WTC11 (cell line): Measurements from ENCODE around the gene CFAP299. TPM values are rescaled to one million over a fixed set of nuclear protein-coding genes. Genes with fewer than 3 reads are reported as not detected.
A peak's percentile ranks its signal among the peaks of the same experiment; 100 is the strongest.
"Not testable (repeated sequence)": the region's sequence is repeated elsewhere in the genome, so short reads cannot be mapped to it uniquely, and the experiment has no call there.

Experiments used
- ATAC-seq: fragments of 200-7000 bp; cut with Tn5 transposase; 2 replicates; pipeline ENCODE4 v1.10.0; 2021; ENCODE audit warnings: mild to moderate bottlenecking, moderate library complexity
- CTCF ChIA-PET: fragments of 300-600 bp; sonication (Branson Sonifier 250); formaldehyde crosslinking; loops from one replicate; lab custom pipeline; 2021; ENCODE audit warnings: antibody characterized with exemption; lab: Charles Lee
- POLR2A ChIA-PET: fragments of 350-600 bp; sonication (Branson Sonifier 250); formaldehyde crosslinking; loops from one replicate; lab custom pipeline; 2021; ENCODE audit warnings: antibody characterized with exemption; lab: Charles Lee
- DNase-seq: peaks from one replicate; pipeline ENCODE4 v3.0.0; 2021; ENCODE audit warnings: low spot score
- H3K27ac Mint-ChIP-seq: 2 replicates; pipeline ENCODE4 v1.8.0; 2021; ENCODE audit warnings: mixed read lengths
- H3K27me3 Mint-ChIP-seq: 2 replicates; pipeline ENCODE4 v1.8.0; 2021; ENCODE audit warnings: low read depth, mild to moderate bottlenecking, moderate library complexity, mixed read lengths
- H3K36me3 Mint-ChIP-seq: 2 replicates; pipeline ENCODE4 v1.8.0; 2021; ENCODE audit warnings: mixed read lengths
- H3K4me1 Mint-ChIP-seq: 2 replicates; pipeline ENCODE4 v1.8.0; 2022; ENCODE audit warnings: mixed read lengths
- H3K4me3 Mint-ChIP-seq: 2 replicates; pipeline ENCODE4 v1.8.0; 2021; ENCODE audit warnings: mild to moderate bottlenecking, moderate library complexity, mixed read lengths
- H3K9me3 Mint-ChIP-seq: 2 replicates; pipeline ENCODE4 v1.8.0; 2021; ENCODE audit warnings: mixed read lengths
- ATF3 ChIP-seq: sonication (generic); formaldehyde crosslinking; conservative IDR thresholded peaks from 2 replicates; pipeline ENCODE4 v1.8.1; 2022; ENCODE audit warnings: mild to moderate bottlenecking, missing genetic modification reagents
- CBFB ChIP-seq: sonication (generic); formaldehyde crosslinking; IDR thresholded peaks from 2 replicates; pipeline ENCODE4 v1.8.1; 2022; ENCODE audit warnings: mild to moderate bottlenecking, low read depth, missing genetic modification reagents
- CREB1 ChIP-seq: sonication (generic); formaldehyde crosslinking; IDR thresholded peaks from 2 replicates; pipeline ENCODE4 v1.8.0; 2023; ENCODE audit warnings: mild to moderate bottlenecking, missing genetic modification reagents
- ERG ChIP-seq: fragments of 250-450 bp; sonication (Bioruptor Pico); IDR thresholded peaks from 2 replicates; pipeline ENCODE4 v1.8.0; 2021; ENCODE audit warnings: mild to moderate bottlenecking
- FOXP4 ChIP-seq: sonication (generic); formaldehyde crosslinking; IDR thresholded peaks from 2 replicates; pipeline ENCODE4 v1.8.0; 2022; ENCODE audit warnings: mild to moderate bottlenecking, missing genetic modification reagents
- GTF2I ChIP-seq: fragments of 250-450 bp; sonication (Bioruptor Pico); conservative IDR thresholded peaks from 2 replicates; pipeline ENCODE4 v1.4.0; 2021; ENCODE audit warnings: mild to moderate bottlenecking
- HMGA2 ChIP-seq: fragments of 250-450 bp; sonication (Bioruptor Pico); IDR thresholded peaks from 2 replicates; pipeline ENCODE4 v1.4.0; 2021; ENCODE audit warnings: mild to moderate bottlenecking, moderate library complexity
- IRF2 ChIP-seq: sonication (generic); formaldehyde crosslinking; IDR thresholded peaks from 2 replicates; pipeline ENCODE4 v1.8.0; 2022; ENCODE audit warnings: low read depth, missing genetic modification reagents, borderline replicate concordance
- JUN ChIP-seq: sonication (generic); formaldehyde crosslinking; IDR thresholded peaks from 2 replicates; pipeline ENCODE4 v1.8.0; 2023; ENCODE audit warnings: mild to moderate bottlenecking, missing genetic modification reagents
- MYBL2 ChIP-seq: sonication (generic); formaldehyde crosslinking; IDR thresholded peaks from 2 replicates; pipeline ENCODE4 v1.8.1; 2023; ENCODE audit warnings: mild to moderate bottlenecking, moderate library complexity, missing genetic modification reagents
- NFATC4 ChIP-seq: fragments of 250-450 bp; sonication (Bioruptor Pico); IDR thresholded peaks from 2 replicates; pipeline ENCODE4 v1.9.0; 2021; ENCODE audit warnings: mild to moderate bottlenecking
- NFYB ChIP-seq: sonication (generic); formaldehyde crosslinking; conservative IDR thresholded peaks from 2 replicates; pipeline ENCODE4 v1.8.0; 2022; ENCODE audit warnings: low read depth, missing genetic modification reagents
- SP1 ChIP-seq: sonication (generic); formaldehyde crosslinking; conservative IDR thresholded peaks from 2 replicates; pipeline ENCODE4 v1.8.1; 2022; ENCODE audit warnings: missing genetic modification reagents
- TEAD4 ChIP-seq: sonication (generic); formaldehyde crosslinking; IDR thresholded peaks from 2 replicates; pipeline ENCODE4 v1.8.0; 2022; ENCODE audit warnings: mild to moderate bottlenecking, missing genetic modification reagents
- ZNF138 ChIP-seq: sonication (generic); formaldehyde crosslinking; conservative IDR thresholded peaks from 2 replicates; pipeline ENCODE4 v1.8.1; 2022; ENCODE audit warnings: mild to moderate bottlenecking, moderate library complexity, missing genetic modification reagents
- ZNF219 ChIP-seq: sonication (generic); formaldehyde crosslinking; IDR thresholded peaks from 2 replicates; pipeline ENCODE4 v1.8.0; 2023; ENCODE audit warnings: missing genetic modification reagents, mild to moderate bottlenecking, borderline replicate concordance
- ZNF317 ChIP-seq: sonication (generic); formaldehyde crosslinking; IDR thresholded peaks from 2 replicates; pipeline ENCODE4 v1.8.1; 2023; ENCODE audit warnings: low read depth, mild to moderate bottlenecking, moderate library complexity, missing genetic modification reagents, borderline replicate concordance
- ZNF396 ChIP-seq: fragments of 250-450 bp; sonication (Bioruptor Pico); IDR thresholded peaks from 2 replicates; pipeline ENCODE4 v1.8.0; 2021; ENCODE audit warnings: mild to moderate bottlenecking, moderate library complexity, borderline replicate concordance
- ZNF416 ChIP-seq: fragments of 250-450 bp; sonication (Bioruptor Pico); IDR thresholded peaks from 2 replicates; pipeline ENCODE4 v1.9.0; 2021; ENCODE audit warnings: mild to moderate bottlenecking, inconsistent platforms
- ZNF671 ChIP-seq: fragments of 250-450 bp; sonication (Bioruptor Pico); IDR thresholded peaks from 2 replicates; pipeline ENCODE4 v1.8.0; 2021; ENCODE audit warnings: mild to moderate bottlenecking
- total RNA-seq: library from RNA; stranded (reverse); gene quantifications from 3 replicates; pipeline ENCODE4 v1.2.3, GENCODE V29; 2021

CFAP299 gene
- total RNA-seq, 1 experiment from 2014 or later = not detected

GRCh38 chr4:80798082-80798481, 462.6 kb downstream of the CFAP299 start:
- H3K27ac Mint-ChIP-seq = no peak overlapping the region
- TF ChIP-seq MYBL2 (CRISPR knock-in tag) = no peak
- TF ChIP-seq ZNF317 (CRISPR knock-in tag) = no peak
- no peak for TF ChIP-seq FOXP4
- no peak for TF ChIP-seq ZNF219 (CRISPR knock-in tag)
- TF ChIP-seq ZNF396 = no peak
- no peak for TF ChIP-seq GTF2I (CRISPR knock-in tag)
- TF ChIP-seq JUN = no peak
- no peak for TF ChIP-seq NFATC4
- no peak overlapping the region for H3K4me3 Mint-ChIP-seq
- DNase-seq (no peak), ATAC-seq (no peak)
- H3K9me3 Mint-ChIP-seq = peaks cover 54% of the 10 kb centered on the region
- H3K36me3 Mint-ChIP-seq = peaks cover 20% of the 10 kb centered on the region
- H3K27me3 Mint-ChIP-seq = no peaks in the 10 kb centered on the region
- CTCF ChIA-PET = no interaction called here
- POLR2A ChIA-PET = interaction anchor here (1.1 kb wide), 1 partner anchor 244 kb away, joined by 6 read pairs; no protein-coding TSS in a partner anchor
- H3K4me1 Mint-ChIP-seq = peaks cover 4% of the 10 kb centered on the region; the same call in 1 of the 2 replicates

- DNase-seq, H3K27ac Mint-ChIP-seq, ATAC-seq, H3K4me3 Mint-ChIP-seq, CTCF ChIA-PET, H3K4me1 Mint-ChIP-seq, POLR2A ChIA-PET, H3K27me3 Mint-ChIP-seq: not testable (repeated sequence)
- Mint-ChIP-seq H3K36me3 (peaks cover 16% of the 10 kb centered on the region), H3K9me3 (peaks cover 29% of the 10 kb centered on the region)
Measured at GRCh38 chr4:80800719-80801118, 465.2 kb downstream of the CFAP299 start.

GRCh38 chr4:80803337-80803736, 467.8 kb downstream of the CFAP299 start:
- H3K4me3 Mint-ChIP-seq = no peak overlapping the region
- H3K36me3 Mint-ChIP-seq = peaks cover 4% of the 10 kb centered on the region; the same call in 1 of the 2 replicates
- no peak for DNase-seq
- H3K27me3 Mint-ChIP-seq = no peaks in the 10 kb centered on the region
- TF ChIP-seq TEAD4 (CRISPR knock-in tag) (no peak), HMGA2 (peak; percentile 63; the same call in 1 of the 2 replicates)
- POLR2A ChIA-PET = no interaction called here
- peaks cover 4% of the 10 kb centered on the region; the same call in 1 of the 2 replicates for H3K4me1 Mint-ChIP-seq
- CTCF ChIA-PET = no interaction called here
- H3K27ac Mint-ChIP-seq = no peak overlapping the region
- H3K9me3 Mint-ChIP-seq = peaks cover 5% of the 10 kb centered on the region
- ATAC-seq = no peak

GRCh38 chr4:80806472-80806871, 470.9 kb downstream of the CFAP299 start:
- Mint-ChIP-seq H3K4me3 (no peak overlapping the region), H3K27ac (no peak overlapping the region), H3K27me3 (no peaks in the 10 kb centered on the region), H3K36me3 (no peaks in the 10 kb centered on the region), H3K9me3 (no peaks in the 10 kb centered on the region), H3K4me1 (peaks cover 4% of the 10 kb centered on the region; the same call in 1 of the 2 replicates)
- POLR2A ChIA-PET = no interaction called here
- ATAC-seq (no peak), DNase-seq (no peak)
- TF ChIP-seq ZNF138 (no peak), SP1 (CRISPR knock-in tag) (no peak)
- CTCF ChIA-PET = no interaction called here

GRCh38 chr4:80809039-80809729, 473.7 kb downstream of the CFAP299 start:
- no peaks in the 10 kb centered on the region for H3K27me3 Mint-ChIP-seq
- ChIA-PET POLR2A (no interaction called here), CTCF (no interaction called here)

More at GRCh38 chr4:80809039-80809729, 473.7 kb downstream of the CFAP299 start:
- Mint-ChIP-seq H3K27ac (no peak overlapping the region), H3K4me3 (no peak overlapping the region), H3K36me3 (no peaks in the 10 kb centered on the region), H3K4me1 (peaks cover 4% of the 10 kb centered on the region; the same call in 1 of the 2 replicates), H3K9me3 (no peaks in the 10 kb centered on the region)
- TF ChIP-seq NFYB (CRISPR knock-in tag) = no peak
- TF ChIP-seq CREB1 (CRISPR knock-in tag) = no peak
- TF ChIP-seq IRF2 (CRISPR knock-in tag) = no peak
- no peak for TF ChIP-seq ATF3
- no peak for TF ChIP-seq ERG (CRISPR knock-in tag)
- no peak for TF ChIP-seq ZNF416
- TF ChIP-seq ZNF671 (CRISPR knock-in tag) = no peak
- no peak for TF ChIP-seq CBFB (CRISPR knock-in tag)
- DNase-seq (no peak), ATAC-seq (no peak)
